Type B pancreatic cell (in vitro differentiated cells): ENCODE measurements around the gene KCNT1. TPM values are rescaled to one million over a fixed set of nuclear protein-coding genes. Genes with fewer than 3 reads are reported as not detected.

ENCODE experiments used
- DNase-seq: peaks from one replicate; pipeline ENCODE4 v3.0.0; 2021; ENCODE audit warnings: mixed read lengths; ENCODE audit not compliant: unreplicated experiment; ENCODE audit errors: extremely low spot score
- H3K27ac Mint-ChIP-seq: 2 replicates; pipeline ENCODE4 v1.8.0; 2021; ENCODE audit warnings: mild to moderate bottlenecking, mixed read lengths
- H3K27me3 Mint-ChIP-seq: 2 replicates; pipeline ENCODE4 v1.8.0; 2021; ENCODE audit warnings: mixed read lengths
- H3K36me3 Mint-ChIP-seq: 2 replicates; pipeline ENCODE4 v1.8.0; 2021; ENCODE audit warnings: mixed read lengths
- H3K4me1 Mint-ChIP-seq: one replicate; pipeline ENCODE4 v1.8.0; 2021; ENCODE audit warnings: mixed read lengths; ENCODE audit not compliant: unreplicated experiment
- H3K4me3 Mint-ChIP-seq: 2 replicates; pipeline ENCODE4 v1.8.0; 2021; ENCODE audit warnings: mild to moderate bottlenecking, mixed read lengths
- H3K9me3 Mint-ChIP-seq: 2 replicates; pipeline ENCODE4 v1.8.0; 2021; ENCODE audit warnings: mixed read lengths
- total RNA-seq: library from RNA; stranded (reverse); gene quantifications from 2 replicates; pipeline ENCODE4 v1.2.1, GENCODE V29; 2021; ENCODE audit warnings: low replicate concordance
- TF ChIP-seq, protein P1 (sequence below): fragments of 200-600 bp; sonication (generic); conservative IDR thresholded peaks from 2 replicates; pipeline ENCODE4 v1.5.0; 2021; ENCODE audit warnings: antibody characterized with exemption, mild to moderate bottlenecking

Gene KCNT1
- total RNA-seq, 1 donor from 2014 or later = not detected

DNA sequence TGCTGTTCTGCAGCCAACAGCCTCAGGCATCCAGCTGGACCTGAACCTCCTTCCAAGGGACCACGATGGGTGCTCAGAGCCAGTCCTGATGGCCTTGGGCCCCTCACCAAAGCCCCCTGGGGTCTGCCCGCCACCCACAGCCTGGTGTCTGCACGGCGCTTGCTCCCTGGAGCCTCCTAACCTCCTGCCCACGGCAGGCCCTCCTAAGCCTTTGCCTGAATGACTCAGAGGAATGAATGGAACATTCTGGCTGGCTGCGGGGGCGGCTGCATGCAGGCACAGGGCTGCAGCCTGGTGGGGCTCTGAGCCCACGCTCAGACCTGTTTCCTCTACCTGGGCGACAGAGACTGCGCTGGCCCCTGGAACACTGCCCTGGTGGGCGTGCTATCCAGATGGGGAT lies 9.6 kb upstream of the KCNT1 start:
- Mint-ChIP-seq H3K27me3 (peaks cover 18% of the 10 kb centered on the region), H3K4me1 (no peaks in the 10 kb centered on the region), H3K9me3 (no peaks in the 10 kb centered on the region), H3K27ac (no peak overlapping the region), H3K36me3 (no peaks in the 10 kb centered on the region), H3K4me3 (no peak overlapping the region)
- TF ChIP-seq, protein P1, sequence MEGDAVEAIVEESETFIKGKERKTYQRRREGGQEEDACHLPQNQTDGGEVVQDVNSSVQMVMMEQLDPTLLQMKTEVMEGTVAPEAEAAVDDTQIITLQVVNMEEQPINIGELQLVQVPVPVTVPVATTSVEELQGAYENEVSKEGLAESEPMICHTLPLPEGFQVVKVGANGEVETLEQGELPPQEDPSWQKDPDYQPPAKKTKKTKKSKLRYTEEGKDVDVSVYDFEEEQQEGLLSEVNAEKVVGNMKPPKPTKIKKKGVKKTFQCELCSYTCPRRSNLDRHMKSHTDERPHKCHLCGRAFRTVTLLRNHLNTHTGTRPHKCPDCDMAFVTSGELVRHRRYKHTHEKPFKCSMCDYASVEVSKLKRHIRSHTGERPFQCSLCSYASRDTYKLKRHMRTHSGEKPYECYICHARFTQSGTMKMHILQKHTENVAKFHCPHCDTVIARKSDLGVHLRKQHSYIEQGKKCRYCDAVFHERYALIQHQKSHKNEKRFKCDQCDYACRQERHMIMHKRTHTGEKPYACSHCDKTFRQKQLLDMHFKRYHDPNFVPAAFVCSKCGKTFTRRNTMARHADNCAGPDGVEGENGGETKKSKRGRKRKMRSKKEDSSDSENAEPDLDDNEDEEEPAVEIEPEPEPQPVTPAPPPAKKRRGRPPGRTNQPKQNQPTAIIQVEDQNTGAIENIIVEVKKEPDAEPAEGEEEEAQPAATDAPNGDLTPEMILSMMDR = no peak
- no peak for DNase-seq

DNA sequence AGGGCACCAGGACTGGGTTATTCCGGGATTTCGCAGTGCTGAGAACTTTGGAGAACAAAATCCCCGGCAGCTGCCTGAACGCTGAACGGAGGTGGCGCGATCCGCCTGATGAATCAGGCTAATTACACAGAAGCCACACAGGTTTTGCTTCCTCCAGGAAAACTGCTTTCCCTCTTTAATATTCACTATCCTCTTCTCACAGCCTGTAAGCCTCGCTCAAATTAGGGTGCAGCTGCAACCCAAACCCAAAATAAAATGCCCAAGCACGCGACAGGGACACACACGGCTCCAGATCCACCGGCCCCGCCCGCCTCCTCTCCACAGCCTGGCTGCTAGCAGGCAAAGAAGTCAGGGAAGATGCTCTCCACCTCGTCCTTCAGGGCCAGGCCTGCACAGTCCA lies 8.7 kb upstream of the KCNT1 start:
- no peaks in the 10 kb centered on the region for H3K36me3 Mint-ChIP-seq
- TF ChIP-seq, protein P1 = no peak
- H3K27ac Mint-ChIP-seq = no peak overlapping the region
- H3K4me3 Mint-ChIP-seq = no peak overlapping the region
- no peaks in the 10 kb centered on the region for H3K4me1 Mint-ChIP-seq
- no peaks in the 10 kb centered on the region for H3K9me3 Mint-ChIP-seq
- peaks cover 18% of the 10 kb centered on the region for H3K27me3 Mint-ChIP-seq
- no peak for DNase-seq

DNA sequence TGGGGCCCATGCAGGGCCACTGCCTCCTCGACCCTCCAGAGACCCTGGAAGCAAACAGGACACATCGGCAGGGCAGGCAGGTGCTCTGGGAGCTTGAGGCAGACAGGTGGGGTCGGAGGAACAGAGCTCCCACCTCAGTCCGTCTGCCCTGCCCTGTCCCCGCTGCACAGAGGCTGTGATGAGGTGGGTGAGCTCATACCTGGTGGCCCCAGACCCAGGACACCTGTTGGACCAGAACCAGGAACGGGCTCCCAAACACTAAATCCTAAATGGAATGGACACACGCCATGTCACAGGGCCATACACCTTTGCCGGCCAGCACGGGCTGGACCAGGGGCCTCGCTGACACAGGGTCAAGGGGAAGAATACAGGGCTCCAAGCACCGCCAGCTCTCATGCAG lies 8.2 kb upstream of the KCNT1 start:
- no peak for DNase-seq
- no peak overlapping the region for H3K27ac Mint-ChIP-seq
- no peaks in the 10 kb centered on the region for H3K4me1 Mint-ChIP-seq
- H3K4me3 Mint-ChIP-seq = no peak overlapping the region
- TF ChIP-seq, protein P1 = no peak
- H3K27me3 Mint-ChIP-seq = peaks cover 18% of the 10 kb centered on the region
- no peaks in the 10 kb centered on the region for H3K36me3 Mint-ChIP-seq
- H3K9me3 Mint-ChIP-seq = no peaks in the 10 kb centered on the region

DNA sequence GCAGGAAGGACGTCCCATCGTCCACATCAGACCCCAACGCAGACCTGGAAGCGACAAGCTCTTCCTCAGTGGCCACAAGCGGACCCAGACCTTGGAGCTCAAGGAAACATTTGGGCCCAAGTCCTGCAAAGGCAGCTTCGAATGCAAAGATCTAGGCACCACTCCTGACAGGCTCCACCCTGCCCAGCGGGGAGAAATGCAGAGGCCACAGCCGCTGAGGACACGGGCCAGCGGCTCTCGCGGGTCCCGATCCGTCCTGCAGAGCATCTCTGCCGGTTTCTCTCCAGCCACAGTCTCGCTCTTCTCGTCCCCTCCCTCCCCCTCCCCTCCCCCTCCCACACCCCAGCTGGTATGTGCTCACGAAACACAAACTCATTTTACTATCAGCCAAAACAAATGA lies 7.6 kb upstream of the KCNT1 start:
- TF ChIP-seq, protein P1 = no peak
- Mint-ChIP-seq H3K4me1 (no peaks in the 10 kb centered on the region), H3K36me3 (no peaks in the 10 kb centered on the region), H3K9me3 (no peaks in the 10 kb centered on the region), H3K4me3 (no peak overlapping the region), H3K27ac (no peak overlapping the region), H3K27me3 (peaks cover 18% of the 10 kb centered on the region)
- DNase-seq = no peak

DNA sequence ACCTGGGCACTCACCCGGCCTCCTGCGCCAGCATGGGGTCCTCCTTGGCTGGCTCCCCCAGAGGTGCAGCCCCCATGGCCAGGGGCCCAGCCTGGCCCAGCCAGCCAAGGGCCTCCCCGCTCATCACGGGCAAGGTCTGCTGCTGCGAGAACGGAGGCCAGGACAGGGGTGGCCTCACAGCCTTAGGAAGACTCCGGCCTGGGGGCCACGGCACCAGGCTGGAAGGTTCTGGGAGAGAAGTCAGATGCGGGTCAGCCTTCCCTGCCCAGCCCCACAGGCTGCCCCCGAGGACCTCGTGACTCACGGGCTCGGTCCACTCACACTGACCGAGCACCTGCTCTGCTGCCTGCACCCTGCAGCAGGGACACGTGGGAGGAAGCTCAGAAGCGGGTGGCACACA lies 6.9 kb upstream of the KCNT1 start:
- Mint-ChIP-seq H3K4me1 (no peaks in the 10 kb centered on the region), H3K27ac (no peak overlapping the region), H3K27me3 (peaks cover 18% of the 10 kb centered on the region), H3K36me3 (no peaks in the 10 kb centered on the region), H3K4me3 (no peak overlapping the region), H3K9me3 (no peaks in the 10 kb centered on the region)
- DNase-seq = no peak
- TF ChIP-seq, protein P1 = no peak

DNA sequence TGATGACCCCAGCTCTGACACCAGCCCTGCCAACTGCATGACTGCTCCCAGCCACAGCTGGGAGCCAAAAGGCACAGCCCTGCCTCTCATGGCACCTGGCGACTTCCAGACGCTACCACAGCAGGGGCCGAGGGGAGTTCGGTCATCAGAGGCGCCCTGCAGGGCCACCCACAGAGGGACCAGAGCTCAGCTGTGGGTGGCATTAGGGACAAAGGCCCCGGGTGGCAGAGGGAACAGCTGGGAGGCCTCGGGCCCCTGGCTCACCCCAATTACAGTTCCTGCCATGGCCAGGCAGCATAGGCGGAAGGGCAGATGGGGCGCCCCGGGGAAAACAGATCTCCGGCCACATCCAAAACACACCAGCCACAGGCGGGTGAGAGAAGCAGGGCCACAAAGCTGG lies 6.3 kb upstream of the KCNT1 start:
- no peaks in the 10 kb centered on the region for H3K9me3 Mint-ChIP-seq
- H3K4me3 Mint-ChIP-seq = no peak overlapping the region
- H3K27ac Mint-ChIP-seq = no peak overlapping the region
- no peak for DNase-seq
- TF ChIP-seq, protein P1 = no peak
- no peaks in the 10 kb centered on the region for H3K36me3 Mint-ChIP-seq
- peaks cover 18% of the 10 kb centered on the region for H3K27me3 Mint-ChIP-seq
- H3K4me1 Mint-ChIP-seq = no peaks in the 10 kb centered on the region
